Activated CD4-positive, alpha-beta T cell treated with anti-CD3 and anti-CD28 coated beads, Interleukin-2, amount 10 ng/mL, durations not matched to agents 24 days and 14 days (primary cell): ENCODE measurements around the gene VSIG8. TPM values are rescaled to one million over a fixed set of nuclear protein-coding genes. Genes with fewer than 3 reads are reported as not detected.

Experiments used
- DNase-seq: peaks from one replicate; pipeline ENCODE4 v3.0.0; 2022
- H3K27ac Mint-ChIP-seq: one replicate; pipeline ENCODE4 v1.8.0; 2022; ENCODE audit warnings: mild to moderate bottlenecking, mixed read lengths
- H3K27me3 Mint-ChIP-seq: one replicate; pipeline ENCODE4 v1.8.0; 2022; ENCODE audit warnings: mixed read lengths
- H3K36me3 Mint-ChIP-seq: one replicate; pipeline ENCODE4 v1.8.0; 2022; ENCODE audit warnings: low read depth, mild to moderate bottlenecking, mixed read lengths
- H3K4me1 Mint-ChIP-seq: one replicate; pipeline ENCODE4 v1.8.0; 2021; ENCODE audit warnings: mixed read lengths
- H3K4me3 Mint-ChIP-seq: one replicate; pipeline ENCODE4 v1.8.0; 2022; ENCODE audit warnings: mild to moderate bottlenecking, moderate library complexity, mixed read lengths
- H3K9me3 Mint-ChIP-seq: one replicate; pipeline ENCODE4 v1.8.0; 2021; ENCODE audit warnings: mixed read lengths
- intact Hi-C: fragments of 100-400 bp; cut with micrococcal nuclease; formaldehyde crosslinking; loops from one replicate; pipeline ENCODE4 v1.15.1; 2023
- total RNA-seq: library from RNA; stranded (reverse); gene quantifications from 2 replicates; pipeline ENCODE4 v1.2.3, GENCODE V29; 2022

Gene VSIG8
- total RNA-seq, 1 donor from 2014 or later, result not detected

GRCh38 chr1:159860456-159860855 lies 2.0 kb downstream of the VSIG8 start:
- Mint-ChIP-seq H3K9me3 (no peaks in the 10 kb centered on the region), H3K4me1 (peaks cover 7% of the 10 kb centered on the region), H3K36me3 (no peaks in the 10 kb centered on the region), H3K27ac (no peak overlapping the region), H3K27me3 (peaks cover 6% of the 10 kb centered on the region), H3K4me3 (no peak overlapping the region)
- no peak for DNase-seq
- intact Hi-C loops, result no loop called here

- Mint-ChIP-seq H3K4me3 (no peak overlapping the region), H3K27me3 (peaks cover 11% of the 10 kb centered on the region), H3K27ac (no peak overlapping the region), H3K4me1 (peaks cover 11% of the 10 kb centered on the region), H3K36me3 (no peaks in the 10 kb centered on the region), H3K9me3 (no peaks in the 10 kb centered on the region)
- DNase-seq, result no peak
- intact Hi-C loops, result no loop called here
These were observed 2.6 kb downstream of the VSIG8 start for GRCh38 chr1:159859767-159860322.

- Mint-ChIP-seq H3K27me3 (peaks cover 17% of the 10 kb centered on the region), H3K9me3 (no peaks in the 10 kb centered on the region), H3K4me1 (peaks cover 13% of the 10 kb centered on the region), H3K27ac (no peak overlapping the region), H3K4me3 (no peak overlapping the region), H3K36me3 (no peaks in the 10 kb centered on the region)
- intact Hi-C loops, result no loop called here
- no peak for DNase-seq
These were observed 4.6 kb downstream of the VSIG8 start for GRCh38 chr1:159857889-159858288.

DNA sequence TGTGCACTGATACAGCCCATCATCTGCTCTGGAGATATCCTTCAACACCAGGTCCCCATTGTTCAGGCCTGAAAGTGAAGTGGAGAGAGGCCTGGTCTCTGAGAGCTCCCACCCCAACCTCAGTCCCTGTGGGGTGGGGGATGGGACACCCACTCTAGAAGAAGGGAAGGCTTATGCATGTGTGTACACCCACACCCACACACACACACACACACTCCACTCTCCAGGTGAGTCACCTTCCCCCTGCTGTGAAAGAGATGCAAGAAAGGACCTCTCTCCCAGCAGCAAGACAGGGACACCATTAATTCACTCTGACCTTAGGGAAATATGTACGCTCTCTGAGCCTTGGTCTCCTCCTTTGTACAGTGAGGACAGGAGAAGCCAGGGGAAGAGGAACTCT lies 5.9 kb downstream of the VSIG8 start:
- Mint-ChIP-seq H3K4me1 (peaks cover 13% of the 10 kb centered on the region), H3K27me3 (peaks cover 21% of the 10 kb centered on the region), H3K36me3 (no peaks in the 10 kb centered on the region), H3K27ac (no peak overlapping the region), H3K9me3 (no peaks in the 10 kb centered on the region), H3K4me3 (no peak overlapping the region)
- no peak for DNase-seq
- intact Hi-C loops, result no loop called here

DNA sequence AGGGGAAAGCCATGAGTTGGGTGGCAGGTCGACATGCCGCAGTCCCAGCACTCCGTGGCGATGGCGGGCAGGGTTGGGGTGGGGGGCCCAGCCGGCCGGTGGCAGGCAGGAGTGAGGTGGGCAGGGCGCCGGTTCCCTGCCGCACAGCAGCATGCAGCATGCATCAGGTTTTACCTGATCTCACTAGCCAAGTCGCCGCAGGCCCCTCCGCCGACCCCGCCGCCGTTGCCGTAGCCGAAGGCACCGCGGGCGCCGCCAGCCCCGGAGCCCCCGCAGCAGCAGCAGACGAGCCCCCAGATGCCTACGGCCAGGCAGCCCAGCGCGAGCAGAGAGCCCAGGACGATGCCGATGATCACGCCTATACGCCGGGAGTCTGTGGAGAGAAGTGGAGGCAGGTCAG lies 6.7 kb downstream of the VSIG8 start:
- peaks cover 29% of the 10 kb centered on the region for H3K27me3 Mint-ChIP-seq
- DNase-seq, result no peak
- intact Hi-C loops, result no loop called here
- H3K4me3 Mint-ChIP-seq, result peak overlapping the region; percentile 13
- H3K4me1 Mint-ChIP-seq, result peaks cover 13% of the 10 kb centered on the region
- H3K9me3 Mint-ChIP-seq, result no peaks in the 10 kb centered on the region
- H3K36me3 Mint-ChIP-seq, result no peaks in the 10 kb centered on the region
- H3K27ac Mint-ChIP-seq, result no peak overlapping the region

DNA sequence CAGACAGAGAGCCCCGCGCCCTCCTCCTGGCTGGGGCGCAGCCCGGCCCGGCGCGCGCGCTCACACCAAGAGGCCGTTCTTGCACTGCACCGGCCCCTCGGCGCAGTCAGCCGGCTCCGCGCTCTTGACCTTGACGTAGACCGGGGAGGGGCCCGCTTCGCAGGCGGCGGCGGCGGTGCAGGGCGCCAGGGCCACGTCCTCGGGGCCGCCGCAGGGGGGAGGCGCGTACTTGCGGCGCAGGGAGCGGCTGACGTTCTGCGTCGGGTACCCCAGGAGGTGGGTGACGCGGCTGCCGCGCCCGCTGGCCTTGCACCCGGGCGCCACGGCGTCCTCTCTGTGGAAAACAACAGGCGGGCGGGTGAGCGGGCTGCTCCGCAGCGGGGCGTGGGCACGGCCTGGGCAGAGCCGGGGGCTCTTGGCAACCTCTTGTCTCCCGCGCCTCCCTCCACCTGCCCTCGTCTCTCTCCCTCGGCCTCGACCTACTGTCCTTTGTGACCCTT lies 7.7 kb downstream of the VSIG8 start:
- DNase-seq, result peak; percentile 91
- intact Hi-C loops, result loop anchor here (5.0 kb wide), 1 partner anchor 38 kb away; no protein-coding TSS in a partner anchor
- Mint-ChIP-seq H3K4me1 (peaks cover 14% of the 10 kb centered on the region), H3K9me3 (no peaks in the 10 kb centered on the region), H3K27me3 (peaks cover 36% of the 10 kb centered on the region), H3K4me3 (peak overlapping the region; percentile 84), H3K27ac (no peak overlapping the region), H3K36me3 (no peaks in the 10 kb centered on the region)

DNA sequence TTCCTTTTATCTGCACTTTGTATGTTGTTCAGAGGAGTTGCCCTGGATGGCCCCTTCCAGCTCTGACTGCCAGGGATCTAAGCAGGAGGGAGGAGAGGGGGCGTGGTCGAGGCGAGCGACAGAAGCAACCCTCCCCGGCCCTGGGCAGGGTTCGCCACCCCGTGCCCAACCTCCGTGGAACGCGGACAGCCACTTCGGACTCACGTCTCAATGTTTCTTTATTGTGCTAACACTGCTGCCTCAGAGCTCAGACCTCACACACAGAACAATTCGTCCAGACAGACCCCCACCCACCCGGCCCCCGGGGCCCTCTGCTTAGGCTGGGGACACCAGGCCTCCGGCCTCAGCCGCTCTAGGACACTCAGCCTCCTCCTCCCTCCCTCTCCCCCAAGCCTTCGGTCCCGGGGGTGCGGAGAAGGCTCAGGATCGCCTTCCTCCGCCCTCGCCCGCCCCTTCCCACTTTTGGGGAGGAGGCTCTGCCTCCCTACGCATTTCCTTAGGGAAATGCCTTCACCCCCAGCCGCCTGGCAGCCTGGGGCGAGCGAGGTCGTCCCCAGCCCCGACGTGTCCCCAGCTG lies 8.3 kb downstream of the VSIG8 start:
- Mint-ChIP-seq H3K36me3 (no peaks in the 10 kb centered on the region), H3K4me3 (peak overlapping the region; percentile 84), H3K4me1 (peaks cover 14% of the 10 kb centered on the region), H3K9me3 (no peaks in the 10 kb centered on the region), H3K27me3 (peaks cover 36% of the 10 kb centered on the region), H3K27ac (peak overlapping the region; percentile 23)
- peak; percentile 60 for DNase-seq
- intact Hi-C loops, result loop anchor here (5.0 kb wide), 1 partner anchor 38 kb away; no protein-coding TSS in a partner anchor

DNA sequence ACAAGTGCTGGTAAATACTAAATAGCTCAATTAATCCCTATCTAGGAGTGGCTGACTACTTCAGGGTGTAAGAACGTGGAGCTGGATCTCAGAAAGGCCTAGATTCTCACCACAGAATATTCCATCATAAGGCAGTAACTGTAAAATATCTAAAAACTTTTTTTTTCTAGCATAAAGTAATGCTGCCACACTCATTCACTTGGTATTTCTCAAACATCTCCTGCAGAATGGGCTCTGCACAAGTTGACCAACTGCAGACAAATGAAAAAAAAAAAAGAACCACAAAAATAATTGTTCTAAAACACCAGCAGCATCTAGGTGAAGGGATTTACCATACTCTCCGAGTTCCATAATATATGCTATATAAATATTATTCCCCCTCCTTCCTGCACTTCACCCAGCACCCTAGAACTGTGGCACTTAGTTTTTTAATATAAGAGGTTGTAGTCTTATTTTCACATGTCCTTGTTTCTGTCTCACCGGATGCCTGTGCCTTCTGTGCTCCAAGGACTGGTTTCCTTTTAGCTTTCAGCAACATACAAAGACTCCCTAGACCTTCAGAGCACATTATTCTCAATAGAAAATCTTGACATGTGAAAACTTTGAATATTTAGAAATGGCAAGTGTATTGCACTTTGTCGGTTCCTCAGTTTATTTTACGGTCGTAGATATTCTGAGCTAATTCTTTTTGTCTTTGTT lies 8.9 kb downstream of the VSIG8 start:
- Mint-ChIP-seq H3K4me1 (peaks cover 14% of the 10 kb centered on the region), H3K27ac (no peak overlapping the region), H3K9me3 (no peaks in the 10 kb centered on the region), H3K27me3 (peaks cover 39% of the 10 kb centered on the region), H3K36me3 (no peaks in the 10 kb centered on the region), H3K4me3 (peak overlapping the region; percentile 84)
- intact Hi-C loops, result loop anchor here (5.0 kb wide), 1 partner anchor 39 kb away; no protein-coding TSS in a partner anchor
- no peak for DNase-seq

- no peak for DNase-seq
- Mint-ChIP-seq H3K4me3 (no peak overlapping the region), H3K9me3 (no peaks in the 10 kb centered on the region), H3K4me1 (peaks cover 15% of the 10 kb centered on the region), H3K36me3 (no peaks in the 10 kb centered on the region), H3K27ac (no peak overlapping the region), H3K27me3 (peaks cover 42% of the 10 kb centered on the region)
- intact Hi-C loops, result loop anchor here (5.0 kb wide), 1 partner anchor 41 kb away; no protein-coding TSS in a partner anchor
These were observed 11.1 kb downstream of the VSIG8 start for GRCh38 chr1:159851407-159851806.

DNA sequence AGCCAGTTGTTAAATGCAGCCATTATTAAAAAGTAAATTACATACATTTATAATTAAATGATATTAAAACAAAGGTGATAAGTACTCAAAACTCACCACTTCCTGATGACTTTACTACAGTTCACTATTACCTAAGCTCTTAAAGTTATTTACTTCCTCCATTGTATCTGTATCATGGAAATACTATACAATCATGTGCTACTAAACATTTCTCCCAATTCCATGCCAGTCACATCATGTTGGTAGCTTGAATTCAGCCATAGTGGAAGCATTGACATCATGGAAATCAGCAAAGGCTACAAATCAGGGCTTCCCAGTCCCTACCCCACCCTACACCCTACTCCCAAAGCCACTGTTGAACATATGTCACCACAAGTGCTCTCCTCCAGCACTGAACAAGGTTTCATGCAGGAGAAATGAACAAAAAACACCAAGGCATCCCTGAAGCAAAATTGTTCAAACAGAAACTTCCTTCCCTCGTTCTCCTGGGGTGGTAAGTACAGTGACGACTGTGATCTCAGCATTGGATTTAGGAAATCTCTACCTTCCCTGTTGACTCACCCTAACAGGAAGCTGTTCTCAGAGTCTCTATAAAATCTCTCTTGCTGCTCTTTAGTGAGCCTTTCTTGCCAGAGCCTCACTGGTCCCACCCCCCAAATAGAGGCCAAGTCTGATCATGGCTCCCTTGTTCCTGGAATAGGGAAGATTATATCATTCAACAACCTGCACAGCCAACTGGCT lies 12.7 kb downstream of the VSIG8 start:
- Mint-ChIP-seq H3K4me3 (no peak overlapping the region), H3K27me3 (peaks cover 43% of the 10 kb centered on the region), H3K4me1 (peaks cover 11% of the 10 kb centered on the region), H3K27ac (no peak overlapping the region), H3K36me3 (no peaks in the 10 kb centered on the region), H3K9me3 (no peaks in the 10 kb centered on the region)
- no peak for DNase-seq
- intact Hi-C loops, result loop anchor here (5.0 kb wide), 1 partner anchor 43 kb away; no protein-coding TSS in a partner anchor

DNA sequence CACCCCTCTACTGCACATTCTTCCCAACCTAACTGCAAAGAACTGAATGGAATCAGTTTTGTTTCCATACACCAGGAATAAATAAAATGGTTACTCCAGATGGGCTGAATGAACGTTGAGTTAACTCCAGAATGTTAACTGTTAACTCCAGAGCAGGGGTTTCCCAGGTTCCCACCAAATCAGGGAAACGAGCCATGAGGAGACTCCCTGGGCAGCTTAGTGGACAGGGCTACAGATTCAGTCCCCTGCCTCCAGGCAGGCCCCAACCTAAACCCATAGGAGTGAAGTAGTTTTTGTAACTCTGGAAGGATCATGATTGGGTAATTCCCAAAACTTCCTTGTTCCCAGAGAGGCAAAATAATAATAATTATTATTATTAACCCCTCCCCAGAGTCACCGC lies 14.1 kb downstream of the VSIG8 start:
- H3K36me3 Mint-ChIP-seq, result no peaks in the 10 kb centered on the region
- no peak overlapping the region for H3K4me3 Mint-ChIP-seq
- H3K27ac Mint-ChIP-seq, result no peak overlapping the region
- H3K27me3 Mint-ChIP-seq, result peaks cover 51% of the 10 kb centered on the region
- no peaks in the 10 kb centered on the region for H3K9me3 Mint-ChIP-seq
- no peak for DNase-seq
- intact Hi-C loops, result no loop called here
- peaks cover 6% of the 10 kb centered on the region for H3K4me1 Mint-ChIP-seq

DNA sequence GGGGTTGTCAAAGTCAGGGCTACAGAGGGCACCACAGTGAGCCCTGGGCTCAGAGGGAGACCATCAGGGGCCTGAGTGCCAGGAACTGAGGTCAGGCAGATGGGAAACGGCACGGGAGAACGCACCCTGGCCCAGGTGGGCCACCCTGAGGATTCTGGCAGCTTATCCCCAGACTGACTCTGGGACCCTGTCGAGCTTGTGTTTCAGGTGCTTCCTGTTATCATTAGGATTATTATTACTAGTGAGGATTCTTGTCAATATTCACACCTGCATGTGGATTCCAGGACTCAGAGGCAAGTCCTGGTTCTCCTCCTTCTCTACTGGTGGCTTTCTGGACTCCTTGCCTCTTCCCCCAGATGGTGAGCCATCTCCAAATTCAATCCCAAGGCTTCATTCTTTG lies 15.2 kb downstream of the VSIG8 start:
- no peaks in the 10 kb centered on the region for H3K36me3 Mint-ChIP-seq
- H3K4me3 Mint-ChIP-seq, result no peak overlapping the region
- H3K27ac Mint-ChIP-seq, result no peak overlapping the region
- intact Hi-C loops, result no loop called here
- peaks cover 6% of the 10 kb centered on the region for H3K4me1 Mint-ChIP-seq
- DNase-seq, result no peak
- H3K9me3 Mint-ChIP-seq, result no peaks in the 10 kb centered on the region
- H3K27me3 Mint-ChIP-seq, result peaks cover 47% of the 10 kb centered on the region

DNA sequence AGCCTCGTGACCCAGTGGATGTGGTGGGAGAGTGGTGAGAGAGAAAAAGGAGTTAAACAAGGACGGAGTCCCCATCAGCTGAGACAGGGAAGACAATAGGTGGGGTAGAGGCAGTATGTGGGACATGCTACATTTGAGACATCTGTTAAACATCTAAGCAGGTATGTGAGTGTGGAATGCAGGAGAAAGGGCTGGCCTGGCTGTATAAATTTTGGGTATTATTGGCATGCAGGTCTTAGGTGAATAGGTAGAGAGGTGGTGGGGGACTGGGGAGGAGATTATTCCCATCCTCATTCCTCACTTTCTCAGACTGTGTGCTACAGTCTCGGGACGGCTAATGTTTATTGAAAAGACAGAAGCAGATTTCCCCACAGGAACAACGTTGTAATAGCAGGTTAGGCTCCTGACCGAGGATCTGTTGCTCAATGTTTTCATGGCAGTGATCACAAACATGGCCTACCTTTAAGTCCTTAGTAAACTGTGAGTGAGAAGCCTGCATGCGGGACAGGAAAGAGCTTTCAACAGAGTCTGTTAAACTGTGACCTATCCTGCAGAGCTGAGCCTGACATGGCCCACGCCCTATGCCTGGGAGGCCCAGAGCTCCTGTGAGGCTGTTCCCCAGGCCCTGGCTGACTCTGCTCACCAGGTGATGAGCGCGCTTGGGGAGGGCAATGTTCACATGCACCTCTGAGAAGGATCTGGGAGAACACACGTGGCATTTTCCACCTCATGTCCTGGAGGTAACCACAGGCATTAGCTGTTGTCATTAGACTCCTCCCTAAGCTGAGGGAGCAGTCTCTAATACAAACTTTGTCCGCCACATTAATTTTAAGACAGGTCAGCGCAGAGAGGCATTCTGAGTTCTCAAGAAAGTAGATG lies 16.5 kb downstream of the VSIG8 start:
- Mint-ChIP-seq H3K27me3 (peaks cover 43% of the 10 kb centered on the region), H3K9me3 (no peaks in the 10 kb centered on the region), H3K4me3 (no peak overlapping the region), H3K4me1 (peaks cover 6% of the 10 kb centered on the region), H3K36me3 (no peaks in the 10 kb centered on the region), H3K27ac (no peak overlapping the region)
- intact Hi-C loops, result no loop called here
- DNase-seq, result no peak
